ENCODE measurements around the gene ZNF654. TPM values are rescaled to one million over a fixed set of nuclear protein-coding genes. Genes with fewer than 3 reads are reported as not detected.

The ZNF654 gene
- total and polyA plus RNA-seq, 2 experiments from 2014 or later = 6.2 to 7.5 TPM

GRCh38 chr3:88132894-88133293, 73.8 kb downstream of the ZNF654 start:
- Histone ChIP-seq H3K27ac (ENCODE audit: low read depth) (no peak overlapping the region), H3K4me3 (no peak overlapping the region), H2AFZ (no peak overlapping the region), H4K20me1 (replicated peaks; ENCODE audit: insufficient read depth) (no peaks in the 10 kb centered on the region), H3K79me2 (replicated peaks; ENCODE audit: insufficient read depth) (no peaks in the 10 kb centered on the region), H3F3A (replicated peaks; ENCODE audit: low read depth) (no peaks in the 10 kb centered on the region), H3K4me1 (ENCODE audit: insufficient read depth) (no peaks in the 10 kb centered on the region), H3K36me3 (ENCODE audit: insufficient read depth) (no peaks in the 10 kb centered on the region), H3K9me2 (ENCODE audit: insufficient read depth) (no peaks in the 10 kb centered on the region), H3K27me3 (ENCODE audit: insufficient read depth) (no peaks in the 10 kb centered on the region), H3K4me2 (no peak overlapping the region)
- ATAC-seq (no peak), DNase-seq (ENCODE audit: low spot score) (no peak)
- Mint-ChIP-seq H3K27ac (no peak overlapping the region), H3K27me3 (ENCODE audit: insufficient read depth, low read depth, poor library complexity) (no peaks in the 10 kb centered on the region), H3K36me3 (ENCODE audit: low read depth) (peaks cover 12% of the 10 kb centered on the region; the same call in 2 of the 3 replicates), H3K4me1 (no peaks in the 10 kb centered on the region), H3K4me3 (no peak overlapping the region), H3K9me3 (no peaks in the 10 kb centered on the region)
- TF ChIP-seq NANOG (IDR thresholded peaks at IDR 0.05; ENCODE audit: borderline replicate concordance) (no peak), EZH2 (IDR thresholded peaks at IDR 0.05; ENCODE audit: low read depth, unreplicated experiment) (no peak), EZH2phosphoT487 (IDR thresholded peaks at IDR 0.05; ENCODE audit: unreplicated experiment) (no peak), JUNB (IDR thresholded peaks at IDR 0.05; ENCODE audit: unreplicated experiment) (no peak), CTCF (conservative IDR thresholded peaks at IDR 0.05; ENCODE audit: low read depth in 2 of 2) (no peak), REST (IDR thresholded peaks at IDR 0.05; ENCODE audit: unreplicated experiment) (no peak)

- H3K4me3 Mint-ChIP-seq = no peak overlapping the region
- no peaks in the 10 kb centered on the region for H4K20me1 ChIP-seq (replicated peaks; ENCODE audit: insufficient read depth)
Observed at GRCh38 chr3:88133711-88134263, 74.7 kb downstream of the ZNF654 start.

More at GRCh38 chr3:88133711-88134263, 74.7 kb downstream of the ZNF654 start:
- no peaks in the 10 kb centered on the region for H3K36me3 ChIP-seq (ENCODE audit: insufficient read depth)
- TF ChIP-seq ZNF462 (CRISPR knock-in tag; IDR thresholded peaks at IDR 0.05) (no peak), EZH2phosphoT487 (IDR thresholded peaks at IDR 0.05; ENCODE audit: unreplicated experiment) (no peak), EZH2 (IDR thresholded peaks at IDR 0.05; ENCODE audit: low read depth, unreplicated experiment) (no peak)
- no peak overlapping the region for H3K4me2 ChIP-seq
- DNase-seq (ENCODE audit: low spot score) (no peak), ATAC-seq (no peak)
- no peaks in the 10 kb centered on the region for H3K27me3 ChIP-seq (ENCODE audit: insufficient read depth)
- no peaks in the 10 kb centered on the region for H3K27me3 Mint-ChIP-seq (ENCODE audit: insufficient read depth, low read depth, poor library complexity)
- no peaks in the 10 kb centered on the region for H3K9me2 ChIP-seq (ENCODE audit: insufficient read depth)
- no peak overlapping the region for H3K27ac Mint-ChIP-seq
- H3K27ac ChIP-seq (ENCODE audit: low read depth) = no peak overlapping the region
- peaks cover 13% of the 10 kb centered on the region for H3K36me3 Mint-ChIP-seq (ENCODE audit: low read depth)
- no peaks in the 10 kb centered on the region for H3K9me3 Mint-ChIP-seq
- no peaks in the 10 kb centered on the region for H3K4me1 ChIP-seq (ENCODE audit: insufficient read depth)
- H3K79me2 ChIP-seq (replicated peaks; ENCODE audit: insufficient read depth) = no peaks in the 10 kb centered on the region
- no peaks in the 10 kb centered on the region for H3F3A ChIP-seq (replicated peaks; ENCODE audit: low read depth)
- H3K4me3 ChIP-seq = no peak overlapping the region
- H2AFZ ChIP-seq = no peak overlapping the region
- H3K4me1 Mint-ChIP-seq = no peaks in the 10 kb centered on the region
